Neuronal stem cell (in vitro differentiated cells): ENCODE data around the gene HMGCR.
"Not testable (repeated sequence)": the region's sequence is repeated elsewhere in the genome, so short reads cannot be mapped to it uniquely, and the experiment has no call there.

Experiments
- DNase-seq: peaks from one replicate; pipeline ENCODE4 v3.0.0-alpha.2; 2013; ENCODE audit warnings: low spot score
- H2AFZ ChIP-seq: one replicate; pipeline ENCODE4 v1.6.1; 2013; ENCODE audit warnings: mild to moderate bottlenecking, low read length, inconsistent platforms
- H2AK5ac ChIP-seq: 2 replicates; pipeline ENCODE4 v1.6.1; 2013; ENCODE audit warnings: low read depth, mild to moderate bottlenecking, inconsistent platforms, low read length, moderate library complexity, mixed read lengths
- H2BK120ac ChIP-seq: 2 replicates; pipeline ENCODE4 v1.6.1; 2013; ENCODE audit warnings: low read depth, mild to moderate bottlenecking, inconsistent platforms, low read length, moderate library complexity, mixed read lengths
- H2BK12ac ChIP-seq: one replicate; pipeline ENCODE4 v1.6.1; 2013; ENCODE audit warnings: low read length, inconsistent platforms
- H2BK15ac ChIP-seq: 2 replicates; pipeline ENCODE4 v1.6.1; 2013; ENCODE audit warnings: mild to moderate bottlenecking, low read length, inconsistent platforms, mixed read lengths
- H2BK5ac ChIP-seq: one replicate; pipeline ENCODE4 v1.6.1; 2013; ENCODE audit warnings: inconsistent platforms, mild to moderate bottlenecking, low read length, moderate library complexity
- H3K14ac ChIP-seq: one replicate; pipeline ENCODE4 v1.6.1; 2013; ENCODE audit warnings: low read length, inconsistent platforms
- H3K18ac ChIP-seq: 2 replicates; pipeline ENCODE4 v1.6.1; 2013; ENCODE audit warnings: low read length, inconsistent platforms
- H3K23ac ChIP-seq: 2 replicates; pipeline ENCODE4 v1.6.1; 2013; ENCODE audit warnings: low read depth, mild to moderate bottlenecking, mixed read lengths, low read length, inconsistent platforms; ENCODE audit not compliant: poor library complexity
- H3K27ac ChIP-seq: replicated peaks from 3 replicates; pipeline ENCODE4 v1.5.1; 2013; ENCODE audit warnings: low read length, inconsistent platforms
- H3K27me3 ChIP-seq, 3 experiments: 2 replicates each; pipeline ENCODE4 v1.6.1; 2013; ENCODE audit warnings: low read length in 3 of 3, mild to moderate bottlenecking in 2 of 3, inconsistent platforms in 1 of 3, low read depth in 1 of 3, mixed read lengths in 1 of 3, moderate library complexity in 1 of 3; ENCODE audit not compliant: control insufficient read depth in 3 of 3, insufficient read depth in 3 of 3
- H3K36me3 ChIP-seq, 2 donors: replicated peaks in 1 of 2; 2 replicates each; pipeline ENCODE4 v1.6.1; 2013; ENCODE audit warnings: low read length in 2 of 2; ENCODE audit not compliant: control insufficient read depth in 2 of 2, insufficient read depth in 2 of 2
- H3K4ac ChIP-seq: 2 replicates; pipeline ENCODE4 v1.6.1; 2013; ENCODE audit warnings: inconsistent platforms, mild to moderate bottlenecking, low read length, moderate library complexity
- H3K4me1 ChIP-seq, 2 donors: 1 replicate in 1 of 2; 2 replicates in 1 of 2; pipeline ENCODE4 v1.6.1; 2013; ENCODE audit warnings: low read length in 2 of 2, low read depth in 1 of 2; ENCODE audit not compliant: control insufficient read depth in 2 of 2, insufficient read depth in 1 of 2
- H3K4me2 ChIP-seq: one replicate; pipeline ENCODE4 v1.6.1; 2013; ENCODE audit warnings: mild to moderate bottlenecking, low read length, inconsistent platforms; ENCODE audit not compliant: insufficient read depth, poor library complexity, severe bottlenecking
- H3K4me3 ChIP-seq, 2 donors: 2 replicates each; pipeline ENCODE4 v1.5.1; 2013; ENCODE audit warnings: low read length in 2 of 2, mild to moderate bottlenecking in 2 of 2, inconsistent platforms in 1 of 2, moderate library complexity in 1 of 2
- H3K79me1 ChIP-seq: one replicate; pipeline ENCODE4 v1.6.1; 2013; ENCODE audit warnings: low read depth, mild to moderate bottlenecking, inconsistent platforms, low read length, moderate library complexity
- H3K9ac ChIP-seq: one replicate; pipeline ENCODE4 v1.6.1; 2013; ENCODE audit warnings: mild to moderate bottlenecking, low read depth, low read length, inconsistent platforms; ENCODE audit not compliant: poor library complexity
- H3K9me3 ChIP-seq, 2 donors: replicated peaks in 1 of 2; 2 replicates each; pipeline versions ENCODE3 to v1.6.1; 2013; ENCODE audit warnings: low read length in 2 of 2, mild to moderate bottlenecking in 2 of 2, inconsistent platforms in 1 of 2, low read depth in 1 of 2, mixed read lengths in 1 of 2, moderate library complexity in 1 of 2; ENCODE audit not compliant: control insufficient read depth in 2 of 2, insufficient read depth in 1 of 2
- H4K8ac ChIP-seq: one replicate; pipeline ENCODE4 v1.6.1; 2013; ENCODE audit warnings: low read depth, mild to moderate bottlenecking, inconsistent platforms, low read length, moderate library complexity
- H4K91ac ChIP-seq: one replicate; pipeline ENCODE4 v1.6.1; 2013; ENCODE audit warnings: low read length, low read depth, mild to moderate bottlenecking, inconsistent platforms; ENCODE audit not compliant: poor library complexity
- WGBS, 2 donors: extraction: QIAGEN DNeasy Blood & Tissue Kit; methylation state at CpG; one replicate each; pipeline ENCODE4 v1.1.7; 2013; ENCODE audit warnings: missing lambda C conversion rate in 2 of 2, mixed read lengths in 1 of 2; ENCODE audit not compliant: insufficient read length in 2 of 2, insufficient replicate concordance in 1 of 2; ENCODE audit errors: extremely low coverage in 2 of 2; 5-methylcytosine and 5-hydroxymethylcytosine counted together

Gene HMGCR

GRCh38 chr5:75304486-75304885 lies 32.5 kb upstream of the HMGCR start:
- H3K4me2 ChIP-seq, H4K91ac ChIP-seq, H3K14ac ChIP-seq, H3K27me3 ChIP-seq, H2AK5ac ChIP-seq, H3K4me1 ChIP-seq, H3K4me3 ChIP-seq, H2BK120ac ChIP-seq, H4K8ac ChIP-seq, H3K23ac ChIP-seq, DNase-seq, H3K79me1 ChIP-seq, H3K27ac ChIP-seq, H3K18ac ChIP-seq, H3K9me3 ChIP-seq, H3K4ac ChIP-seq, H3K9ac ChIP-seq, H2AFZ ChIP-seq, H2BK15ac ChIP-seq, H3K36me3 ChIP-seq, H2BK12ac ChIP-seq, H2BK5ac ChIP-seq: not testable (repeated sequence)
- WGBS, 2 donors = no CpG with 5 or more reads among the region's 11 CpGs

GRCh38 chr5:75306746-75307145 lies 30.3 kb upstream of the HMGCR start:
- no peak overlapping the region for H4K8ac ChIP-seq
- no peak overlapping the region for H2BK5ac ChIP-seq
- H3K27ac ChIP-seq = no peak overlapping the region
- H3K9ac ChIP-seq = no peak overlapping the region
- no peak overlapping the region for H2BK12ac ChIP-seq
- no peak overlapping the region for H2BK15ac ChIP-seq
- H3K36me3 ChIP-seq = no peaks in the 10 kb centered on the region
- no peaks in the 10 kb centered on the region for H3K79me1 ChIP-seq
- no peak overlapping the region for H3K18ac ChIP-seq
- no peak overlapping the region for H4K91ac ChIP-seq
- H2AFZ ChIP-seq = no peak overlapping the region
- no peak overlapping the region for H3K4me2 ChIP-seq
- no peak overlapping the region for H3K14ac ChIP-seq
- DNase-seq = no peak
- no peak overlapping the region for H2AK5ac ChIP-seq
- H2BK120ac ChIP-seq = no peak overlapping the region
- no peak overlapping the region for H3K23ac ChIP-seq
- no CpG with 5 or more reads among the region's 1 CpG for WGBS, 2 donors
- H3K27me3 ChIP-seq = no peaks in the 10 kb centered on the region
- H3K4ac ChIP-seq = no peak overlapping the region
- no peak overlapping the region for H3K4me3 ChIP-seq
- no peaks in the 10 kb centered on the region for H3K4me1 ChIP-seq
- H3K9me3 ChIP-seq = no peaks in the 10 kb centered on the region

GRCh38 chr5:75310212-75310611 lies 26.8 kb upstream of the HMGCR start:
- Histone ChIP-seq H2AFZ (no peak overlapping the region), H3K14ac (no peak overlapping the region), H2AK5ac (no peak overlapping the region), H2BK15ac (no peak overlapping the region), H3K27me3 (no peaks in the 10 kb centered on the region), H2BK12ac (no peak overlapping the region), H3K4ac (no peak overlapping the region), H3K9ac (no peak overlapping the region), H3K4me1 (no peaks in the 10 kb centered on the region), H4K91ac (no peak overlapping the region), H3K36me3 (no peaks in the 10 kb centered on the region), H2BK5ac (no peak overlapping the region), H3K9me3 (no peaks in the 10 kb centered on the region), H3K79me1 (no peaks in the 10 kb centered on the region), H3K18ac (no peak overlapping the region), H2BK120ac (no peak overlapping the region), H4K8ac (no peak overlapping the region), H3K27ac (no peak overlapping the region), H3K4me2 (no peak overlapping the region), H3K23ac (no peak overlapping the region), H3K4me3 (no peak overlapping the region)
- no peak for DNase-seq
- WGBS, 2 donors = no CpG with 5 or more reads among the region's 3 CpGs

GRCh38 chr5:75319148-75319547 lies 17.9 kb upstream of the HMGCR start:
- H3K36me3 ChIP-seq, H2AK5ac ChIP-seq, H2BK12ac ChIP-seq, H3K4ac ChIP-seq, H3K9ac ChIP-seq, H3K27ac ChIP-seq, H3K18ac ChIP-seq, H2AFZ ChIP-seq, H3K79me1 ChIP-seq, H3K14ac ChIP-seq, H3K4me2 ChIP-seq, H3K23ac ChIP-seq, H4K91ac ChIP-seq, H3K4me1 ChIP-seq, H3K9me3 ChIP-seq, H4K8ac ChIP-seq, H2BK5ac ChIP-seq, H2BK120ac ChIP-seq, H3K4me3 ChIP-seq, H3K27me3 ChIP-seq, H2BK15ac ChIP-seq, DNase-seq: not testable (repeated sequence)
- WGBS, 2 donors = no CpG with 5 or more reads among the region's 4 CpGs
